ENCODE results near the gene EPHA4.

EPHA4 gene

DNA sequence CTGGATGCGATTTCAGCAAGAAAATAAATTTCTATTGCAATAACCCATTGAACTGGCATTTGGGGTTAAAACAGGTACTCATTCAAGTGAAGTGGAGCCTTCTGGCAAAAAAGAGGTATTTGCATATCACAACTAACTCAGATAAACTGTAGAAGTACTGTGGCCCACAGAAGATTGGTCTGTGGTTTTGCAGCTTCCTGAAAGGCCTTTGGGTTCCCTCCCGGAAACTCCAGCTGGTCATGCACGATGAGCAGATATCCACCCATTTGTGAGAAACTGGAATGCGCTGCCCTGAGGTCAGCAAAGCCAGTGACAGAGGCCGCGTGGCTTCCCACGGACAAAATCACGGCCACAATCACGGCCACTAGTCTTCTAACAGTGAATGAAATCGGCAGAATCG, 106.3 kb downstream of the EPHA4 start:
- DNase-seq = no peak

DNA sequence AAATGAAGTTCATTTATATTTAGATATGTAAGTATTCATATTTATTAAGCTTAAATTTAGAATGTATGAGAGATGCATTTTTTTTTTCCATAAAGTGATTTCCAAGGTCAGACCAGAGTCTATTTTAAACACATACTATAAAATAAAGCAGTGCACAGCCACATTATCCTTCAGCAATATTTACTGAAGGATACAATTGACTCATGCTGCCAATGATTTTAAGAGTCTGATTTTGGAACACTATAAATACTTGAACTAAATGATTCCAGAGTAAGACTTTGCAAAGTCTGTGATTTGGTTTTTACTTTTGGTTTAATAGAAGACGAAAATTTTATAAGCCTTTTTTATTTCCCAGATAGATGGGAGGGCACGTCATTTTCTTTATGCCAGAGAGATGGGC, 107.1 kb downstream of the EPHA4 start:
- no peak for DNase-seq

DNA sequence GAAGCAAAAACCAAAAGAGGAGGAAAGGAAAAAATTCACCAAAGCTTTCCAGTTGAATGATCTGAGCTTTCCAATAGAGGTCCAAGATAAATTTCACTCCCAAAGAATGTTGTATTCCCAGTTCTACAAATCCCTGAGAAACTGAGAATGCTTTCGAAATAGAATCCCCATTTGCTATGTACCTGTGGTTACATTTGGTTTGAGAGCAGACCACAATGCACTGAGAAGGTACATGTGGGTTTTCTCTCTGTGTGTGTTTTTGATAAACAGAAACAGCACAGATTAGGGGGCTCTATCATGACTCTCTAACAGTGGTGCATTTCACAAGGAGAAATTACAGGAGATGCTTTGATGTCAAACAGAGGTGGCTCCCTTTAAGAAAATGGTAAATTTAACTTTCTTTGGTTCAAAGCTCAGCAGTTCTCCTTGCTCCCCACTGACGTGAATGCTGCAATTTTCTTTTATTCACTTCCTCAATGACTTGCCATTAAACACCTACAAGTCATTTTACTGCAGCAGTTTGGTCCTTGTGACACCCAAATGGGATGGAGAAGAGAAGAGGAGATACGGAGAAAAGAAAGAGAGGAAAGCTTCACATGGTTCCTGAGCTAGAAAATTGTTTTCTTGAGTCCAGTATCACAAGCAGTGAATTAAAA, 108.7 kb downstream of the EPHA4 start:
- DNase-seq = no peak

DNA sequence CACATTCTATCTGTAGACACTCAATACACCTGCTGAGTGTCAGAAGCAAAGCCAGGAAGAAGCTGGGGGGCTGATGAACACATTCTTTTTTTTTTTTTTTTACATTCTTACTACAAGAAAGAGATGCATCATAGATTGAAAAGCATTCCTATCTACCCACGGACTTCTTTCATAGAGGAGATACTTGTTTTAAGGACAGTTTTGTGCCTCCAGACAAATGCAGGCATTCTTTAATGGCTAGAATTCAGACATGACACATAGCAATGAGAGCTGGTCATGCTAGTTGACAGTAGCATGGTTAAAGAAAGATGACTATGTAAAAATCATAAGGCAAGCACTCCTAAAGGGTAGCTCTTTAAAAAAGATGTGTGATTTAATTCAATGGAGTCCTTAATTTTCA, 110.2 kb downstream of the EPHA4 start:
- no peak for DNase-seq

DNA sequence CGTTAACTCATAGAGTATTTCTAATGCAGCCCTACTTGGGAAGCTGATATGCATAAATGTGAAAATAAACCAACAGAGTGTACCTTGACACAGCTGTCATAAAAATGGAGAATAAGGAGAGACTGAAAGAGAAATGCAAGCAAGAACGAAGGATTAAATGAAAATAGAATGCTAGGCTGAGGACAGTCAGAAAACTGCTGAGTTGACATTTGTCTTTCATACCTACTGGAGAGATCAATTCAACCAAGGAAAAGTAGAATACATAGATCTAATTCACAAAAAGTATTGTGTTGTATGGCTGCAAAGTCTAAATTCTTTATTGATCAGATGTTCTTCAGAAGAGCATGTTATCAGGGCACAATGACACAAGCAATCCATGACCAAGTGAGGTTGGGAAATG, 112.0 kb downstream of the EPHA4 start:
- no peak for DNase-seq

DNA sequence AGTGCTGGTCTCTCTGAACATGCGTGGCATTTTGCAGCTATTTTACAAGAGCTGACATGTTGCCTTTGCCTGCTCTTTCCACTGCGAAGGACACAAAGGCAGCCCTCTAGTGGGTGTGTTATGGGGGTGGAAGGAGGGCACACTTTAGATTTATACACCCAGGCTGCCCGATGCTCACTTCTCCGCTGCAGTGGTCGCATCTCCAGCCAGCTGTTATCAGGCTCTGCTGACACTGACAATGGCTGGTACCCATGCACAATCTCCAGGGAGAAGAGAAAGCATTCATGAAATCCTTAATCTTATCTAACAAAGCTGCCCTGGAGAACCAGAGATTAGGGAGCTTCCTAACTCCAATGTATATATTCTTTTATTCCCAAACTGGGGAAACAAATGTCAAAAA, 113.5 kb downstream of the EPHA4 start:
- DNase-seq = no peak

DNA sequence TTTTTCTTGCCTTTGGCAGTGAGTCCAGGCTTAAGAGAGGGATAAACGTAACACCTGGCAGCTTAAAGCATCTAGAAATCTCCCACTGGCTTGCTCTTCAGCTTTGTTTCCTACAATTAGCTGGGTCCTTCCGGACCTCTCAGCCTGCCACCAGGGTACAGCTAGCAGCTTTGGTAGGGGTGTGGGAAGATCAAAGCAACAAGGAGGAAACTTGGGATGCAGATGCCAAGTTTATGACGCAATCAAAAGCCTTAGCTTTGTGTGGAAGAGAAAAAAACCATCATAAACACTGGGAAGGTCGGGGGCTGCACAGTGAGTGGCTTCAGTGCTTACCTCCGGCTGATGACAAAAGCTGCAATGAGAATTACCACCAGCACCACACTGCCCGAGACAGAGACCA, 116.9 kb downstream of the EPHA4 start:
- no peak for DNase-seq

DNA sequence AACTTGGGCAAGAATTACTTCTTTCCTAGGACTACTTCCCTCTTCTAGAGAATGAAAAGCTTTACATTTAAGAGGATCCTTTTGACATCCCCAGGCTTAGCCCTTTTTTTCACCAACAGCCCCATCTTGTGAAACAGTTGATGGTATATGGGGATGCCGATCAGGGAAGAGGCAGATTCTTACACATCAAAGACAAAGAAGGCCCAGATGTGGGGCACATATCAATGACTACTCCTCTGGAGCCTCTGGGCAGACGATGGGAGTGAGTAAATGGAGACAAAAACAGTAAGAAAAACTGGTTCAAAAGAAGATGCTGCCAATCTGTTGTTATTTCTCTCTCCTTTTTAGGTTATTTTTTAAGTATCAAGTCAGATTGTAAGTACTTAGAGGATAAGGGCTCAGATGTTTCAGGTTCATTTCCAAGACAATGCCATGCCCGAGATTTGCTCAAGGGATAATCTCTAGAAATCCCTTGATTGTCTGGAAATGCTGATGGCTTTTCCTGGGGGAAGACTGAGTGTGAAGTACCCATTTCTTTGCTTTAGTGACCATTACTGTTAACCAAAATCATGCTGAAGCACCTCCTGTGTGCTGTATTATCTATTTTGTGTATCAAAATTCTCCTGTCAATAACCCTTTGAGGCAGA, 117.5 kb downstream of the EPHA4 start:
- DNase-seq = no peak

DNA sequence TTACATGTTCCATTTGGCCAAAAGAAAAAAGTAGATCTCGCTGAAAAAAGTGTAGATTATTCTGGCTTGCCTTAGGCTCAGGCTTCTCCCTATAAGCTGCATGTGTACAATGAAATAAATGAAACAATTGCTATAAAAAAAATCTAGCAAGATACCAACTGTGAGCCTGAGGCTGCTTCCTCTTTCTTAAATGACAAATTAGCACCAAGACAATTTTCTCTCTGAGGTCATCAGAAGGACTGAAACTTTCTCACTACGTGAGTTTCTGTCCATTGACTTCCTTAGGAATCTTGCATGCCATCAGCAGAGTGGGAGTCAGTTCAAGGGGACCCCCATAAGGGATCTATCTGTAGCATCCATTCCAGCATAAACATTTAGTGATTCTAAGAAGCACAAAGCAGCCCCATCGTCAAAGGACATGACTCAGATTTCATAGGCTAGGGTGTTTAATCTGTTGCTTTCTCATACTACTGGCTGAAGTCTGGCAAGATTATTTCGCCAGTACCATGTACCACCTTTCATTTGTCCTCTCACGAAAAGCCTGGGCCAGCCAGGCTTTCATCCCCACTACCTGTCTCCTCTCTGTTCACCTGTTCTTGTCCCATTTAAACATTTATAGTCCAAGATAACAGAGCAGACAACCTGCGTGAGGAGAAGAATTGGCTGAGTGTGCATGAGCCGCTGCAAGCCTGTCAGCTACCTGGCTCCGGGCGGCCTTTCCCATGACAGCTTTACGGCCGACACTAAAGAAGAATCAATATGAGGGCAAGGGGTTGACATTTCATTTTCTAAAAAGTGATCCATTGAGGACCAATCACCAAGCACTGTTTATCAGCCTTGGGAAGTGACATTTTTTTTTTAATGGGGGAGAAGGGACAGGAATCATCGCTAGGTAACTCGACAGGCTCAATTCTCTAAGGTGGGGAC, 120.0 kb downstream of the EPHA4 start:
- no peak for DNase-seq

DNA sequence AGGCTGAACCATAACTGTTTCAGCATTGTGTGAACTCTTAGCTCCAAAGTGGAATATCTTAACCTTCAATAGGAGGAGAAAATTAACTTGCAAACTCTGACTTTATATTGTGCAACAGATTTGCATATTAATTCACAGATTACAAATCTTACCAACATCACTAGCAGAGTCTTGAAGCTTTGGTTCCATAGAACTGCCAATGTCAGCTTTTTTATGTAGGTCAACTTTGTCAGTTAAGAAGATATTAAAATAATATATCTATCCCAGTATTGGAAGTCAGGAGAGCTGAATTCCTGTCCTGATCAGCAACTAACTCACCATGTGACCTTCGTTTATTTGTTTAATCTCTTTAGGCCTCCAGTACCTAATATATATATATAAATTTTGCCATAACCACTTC, 121.8 kb downstream of the EPHA4 start:
- DNase-seq = no peak

DNA sequence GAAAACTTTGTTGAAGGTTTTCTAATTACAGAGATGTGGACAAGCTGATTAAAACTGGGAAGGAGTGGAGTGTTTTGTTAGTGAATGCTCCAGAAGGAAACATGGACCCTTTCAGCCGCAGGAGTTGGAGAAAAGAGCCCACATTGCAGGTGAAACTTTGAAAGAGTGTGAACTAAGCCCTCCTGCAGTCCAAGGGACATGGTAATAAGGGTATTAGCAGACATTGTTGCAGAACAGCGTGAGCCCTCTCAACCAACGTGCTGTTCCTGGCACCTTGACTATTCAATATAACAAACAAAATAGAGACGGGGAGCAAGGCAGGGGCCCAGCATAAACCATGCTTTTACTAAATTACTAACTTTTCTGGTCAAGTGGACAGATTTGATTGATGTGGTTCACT, 122.7 kb downstream of the EPHA4 start:
- no peak for DNase-seq

DNA sequence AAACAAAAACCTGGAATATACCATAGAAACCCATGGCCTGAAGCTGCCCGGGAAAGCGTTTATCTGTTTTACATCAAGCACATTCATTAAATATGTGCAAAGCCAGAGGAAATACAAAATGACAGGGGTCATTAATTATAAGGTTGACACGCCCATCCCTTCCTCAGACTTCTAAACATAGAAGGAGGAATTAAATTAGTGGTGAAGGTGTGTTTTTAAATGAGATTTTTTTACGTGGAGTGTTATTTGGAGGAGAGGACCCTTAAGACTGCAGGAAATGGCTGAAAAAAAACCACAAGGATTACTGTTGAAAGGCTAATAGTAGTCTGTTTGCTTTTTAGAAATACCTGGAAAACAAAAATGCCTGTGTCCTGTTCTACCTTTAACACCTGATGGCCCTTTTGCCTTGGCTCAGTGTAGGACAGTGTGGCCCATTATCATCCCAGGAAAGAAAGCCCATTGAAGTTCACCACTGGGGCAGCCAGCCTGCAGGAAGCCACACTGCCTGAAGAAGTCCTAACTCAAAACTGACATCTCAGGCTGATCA, 123.2 kb downstream of the EPHA4 start:
- DNase-seq = no peak

DNA sequence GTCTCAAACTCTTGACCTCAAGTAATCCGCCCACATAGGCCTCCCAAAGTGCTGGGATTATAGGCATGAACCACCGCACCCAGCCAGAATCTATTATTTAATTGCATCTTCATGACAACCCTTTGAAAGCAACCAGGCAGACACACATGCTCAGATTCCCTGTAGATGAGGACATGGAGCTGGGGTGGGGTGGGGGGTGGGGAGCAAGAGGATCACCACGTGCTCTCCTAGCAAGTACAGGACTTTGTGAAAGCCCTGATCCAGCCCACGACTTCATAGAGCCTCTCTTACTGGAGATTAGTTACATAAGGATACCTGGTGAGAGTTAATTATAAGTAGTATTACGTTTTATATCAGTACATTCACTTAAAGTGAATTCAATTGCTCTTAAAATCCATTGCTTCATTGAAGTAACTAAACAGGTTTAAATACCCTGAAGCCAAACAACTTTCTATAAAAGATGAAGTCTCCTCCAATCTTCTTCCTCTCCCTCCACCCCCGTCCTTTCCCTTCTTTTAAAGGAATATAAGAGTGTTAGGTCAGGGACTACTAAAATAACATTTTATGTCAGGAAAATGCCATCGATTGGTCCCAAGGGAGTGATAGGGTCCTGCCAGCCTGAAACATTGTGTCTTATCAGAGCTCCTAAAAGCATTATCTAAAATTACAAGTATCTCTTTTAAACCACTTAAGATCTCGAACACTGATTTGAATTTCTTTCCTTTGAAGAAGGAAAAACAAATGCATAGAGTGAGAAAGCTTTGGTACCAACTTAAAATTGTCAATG, 123.9 kb downstream of the EPHA4 start:
- no peak for DNase-seq

DNA sequence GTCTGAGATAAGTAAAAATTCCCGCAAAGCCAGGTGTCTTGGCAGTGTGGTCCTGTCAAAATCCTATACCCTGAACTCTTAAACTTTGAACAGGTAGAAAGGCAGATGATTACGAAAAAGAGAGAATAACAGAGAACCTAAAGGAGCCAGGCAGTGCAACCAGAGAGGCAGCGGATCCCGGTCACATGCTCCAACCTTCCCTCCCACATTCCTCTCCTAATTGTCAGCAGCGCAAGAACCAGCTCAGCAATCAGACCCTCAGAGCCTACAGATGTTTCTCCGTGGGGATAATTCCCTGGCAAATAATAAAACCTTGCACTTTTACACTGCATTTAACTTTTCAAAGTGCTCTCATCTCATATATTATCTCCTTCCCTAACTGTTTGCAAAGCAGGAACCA, 124.8 kb downstream of the EPHA4 start:
- DNase-seq = no peak

DNA sequence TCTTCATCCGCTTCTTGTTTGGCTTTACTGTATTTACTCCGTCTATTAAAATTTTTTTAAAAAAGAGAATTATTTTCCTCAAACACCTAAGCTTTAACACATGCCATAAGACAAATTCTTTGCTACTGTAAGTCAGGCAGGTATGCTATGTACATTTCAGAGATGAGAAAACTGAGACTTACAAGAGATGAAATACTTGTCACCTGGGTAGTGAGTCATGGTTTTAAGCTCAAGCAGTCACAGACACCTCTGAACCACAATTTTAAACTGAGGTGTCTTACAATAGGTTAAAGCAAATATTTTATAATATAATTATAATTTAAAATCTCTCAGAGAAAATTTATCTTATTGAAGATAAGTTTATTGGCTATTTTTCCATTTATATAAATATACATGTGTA, 126.0 kb downstream of the EPHA4 start:
- no peak for DNase-seq

DNA sequence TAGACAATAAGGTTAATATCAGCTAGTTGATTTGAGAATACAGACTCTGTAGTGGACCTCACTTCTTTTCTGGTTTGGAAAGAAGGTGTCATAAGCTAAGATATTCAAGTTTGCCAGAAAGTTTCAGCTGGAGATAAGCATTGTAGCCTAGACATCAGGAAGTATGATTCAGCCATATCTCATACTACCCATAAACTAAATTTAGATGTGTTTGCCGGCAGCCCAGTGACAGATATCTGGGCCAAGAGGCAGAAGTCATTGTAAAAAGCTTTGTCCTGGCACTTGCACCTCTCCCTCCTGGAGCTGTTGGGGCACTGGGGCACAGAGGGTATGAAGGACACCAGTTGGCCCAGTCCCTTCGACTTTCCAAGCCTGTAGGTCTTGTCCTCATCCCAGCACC, 128.0 kb downstream of the EPHA4 start:
- no peak for DNase-seq

DNA sequence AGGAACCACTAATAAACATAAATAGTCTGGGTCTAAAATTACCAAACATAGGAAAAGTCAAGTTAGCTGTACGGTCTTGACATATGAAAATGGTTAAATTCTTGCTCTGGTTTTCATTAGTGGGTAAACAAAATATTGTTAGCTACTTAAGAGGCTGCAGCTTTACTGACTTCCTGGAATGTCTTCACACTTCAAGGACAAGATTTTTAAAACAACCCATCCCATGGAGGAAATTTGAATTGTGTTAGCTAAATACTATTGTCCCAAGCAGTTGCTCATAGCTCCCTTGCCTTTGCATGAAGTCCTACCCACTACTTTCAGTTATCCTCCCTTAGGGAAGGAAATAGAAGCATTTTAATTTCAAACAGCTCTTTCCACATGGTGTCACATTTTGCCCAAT, 128.5 kb downstream of the EPHA4 start:
- DNase-seq = no peak

DNA sequence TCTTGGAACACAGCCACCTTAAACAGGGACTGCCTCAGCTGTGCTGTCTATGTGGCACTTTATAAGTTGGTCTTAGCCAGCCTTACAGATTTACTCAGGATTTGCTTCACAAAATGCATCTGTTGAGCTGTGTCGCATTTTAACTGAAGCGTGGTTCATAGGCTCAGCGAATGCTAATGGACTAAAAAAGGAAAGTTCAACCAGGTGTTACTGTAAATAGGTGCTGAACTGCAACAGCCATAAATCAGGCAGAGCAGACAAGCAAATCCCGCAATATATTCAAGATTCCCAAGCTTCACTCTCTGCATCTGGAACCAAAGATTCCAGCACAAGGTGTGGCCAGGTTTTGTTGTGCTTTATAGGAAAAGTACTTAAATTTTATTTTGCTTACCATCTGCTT, 130.0 kb downstream of the EPHA4 start:
- DNase-seq = no peak

DNA sequence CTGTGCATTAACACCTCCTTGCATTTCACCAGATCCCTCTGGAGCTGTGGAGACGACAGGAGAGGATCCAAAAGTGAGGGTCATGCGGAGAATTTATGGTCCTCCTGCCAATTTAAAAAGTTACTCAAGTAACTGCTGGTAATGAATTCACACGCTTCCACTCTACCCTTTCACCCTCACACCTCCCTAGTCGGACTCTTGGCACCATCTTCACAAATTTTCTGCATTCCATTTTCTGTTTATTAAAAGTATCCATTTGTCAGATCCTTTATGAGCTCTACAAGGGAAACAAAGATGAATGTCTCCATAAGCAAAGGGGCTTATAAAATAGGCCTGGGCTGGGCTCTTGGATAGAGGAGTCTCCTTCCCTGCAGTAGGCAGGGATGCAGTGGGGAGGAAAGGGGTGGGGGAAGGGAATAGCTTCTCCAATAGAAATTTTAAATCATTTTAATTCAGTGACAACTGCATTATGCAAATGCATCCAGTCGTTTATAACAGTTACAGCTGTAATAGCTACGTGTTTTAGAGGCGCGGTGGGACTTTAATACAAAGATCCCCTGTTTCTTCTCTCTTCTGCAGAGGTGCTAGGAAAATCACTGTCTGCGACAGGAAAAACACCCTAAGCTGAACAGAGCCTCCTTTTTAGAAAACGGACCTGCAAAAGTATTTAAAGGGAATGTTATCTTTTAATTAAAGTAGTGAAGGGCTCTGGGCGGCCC, 132.2 kb downstream of the EPHA4 start:
- no peak for DNase-seq

DNA sequence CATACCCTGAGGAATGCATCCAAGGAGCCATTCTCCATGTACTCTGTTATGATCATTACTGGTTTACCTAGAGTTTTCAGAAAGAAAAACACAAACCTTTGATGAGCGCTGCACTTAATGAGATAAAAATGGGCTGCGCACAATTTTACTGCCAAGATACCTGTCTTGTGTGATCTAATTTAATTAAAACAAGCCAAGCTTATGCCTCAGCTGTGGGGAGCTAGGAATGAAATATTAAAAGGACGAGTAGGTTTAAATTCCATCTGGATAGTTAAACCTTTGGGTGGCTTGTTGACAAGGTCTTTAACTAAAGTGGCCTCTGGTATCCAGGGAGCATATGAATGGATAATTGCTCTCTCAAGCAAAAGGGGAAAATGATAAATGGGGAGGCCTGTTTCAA, 135.0 kb downstream of the EPHA4 start:
- no peak for DNase-seq

DNA sequence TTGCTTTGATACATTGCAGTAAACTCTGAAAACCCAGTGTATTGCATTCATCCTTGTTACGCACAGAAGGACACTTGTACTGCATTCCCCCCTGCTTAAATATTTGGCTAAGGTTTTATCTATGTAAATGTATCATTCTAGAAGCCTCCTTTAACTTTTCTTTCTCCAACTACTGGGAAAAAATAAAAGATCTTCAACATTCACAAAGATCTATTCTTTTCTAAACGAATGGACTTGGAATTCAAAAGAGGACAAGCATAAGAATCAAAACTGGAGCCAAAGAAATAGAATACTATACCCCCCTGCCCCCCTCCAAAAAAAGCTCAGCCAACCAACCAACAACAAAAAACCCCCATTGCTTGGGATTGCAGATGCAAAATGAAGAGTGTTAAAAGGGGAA, 136.9 kb downstream of the EPHA4 start:
- DNase-seq = no peak

DNA sequence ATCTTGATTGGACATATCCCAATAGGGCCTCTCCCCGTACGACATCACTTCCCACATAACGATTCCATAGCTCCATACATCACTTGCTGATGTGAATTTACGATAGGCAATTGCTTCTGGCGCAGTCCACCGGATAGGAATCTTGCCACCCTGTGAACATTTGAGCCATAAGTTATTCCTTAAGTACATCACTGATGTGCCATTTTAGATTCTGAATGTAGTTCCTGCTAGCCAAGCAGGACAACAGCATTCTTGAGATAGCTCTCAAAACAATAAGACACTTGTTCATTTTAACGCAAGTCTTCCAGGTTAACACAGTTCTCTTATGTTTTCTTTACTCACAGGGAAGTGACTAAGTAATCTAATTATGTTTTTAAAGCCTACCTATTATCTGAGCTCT, 138.0 kb downstream of the EPHA4 start:
- no peak for DNase-seq
